Measurements from ENCODE around the gene EXOC6. TPM values are rescaled to one million over a fixed set of nuclear protein-coding genes. Genes with fewer than 3 reads are reported as not detected.

EXOC6 gene
- total and polyA plus RNA-seq, 11 donors = 5.8 to 12.3 (median 9.9) TPM

GRCh38 chr10:93058139-93058538 is 209.8 kb downstream of the EXOC6 start:
- TF ChIP-seq POLR2A (IDR thresholded peaks at IDR 0.05) (no peak), CTCF (IDR thresholded peaks at IDR 0.05) (no peak)

GRCh38 chr10:93059975-93060886 is 211.9 kb downstream of the EXOC6 start, which contains the start of gene CYP26C1:
Gene CYP26C1, plus strand, starts transcription at chr10:93060798. Its CDS starts 466 bp downstream, at chr10:93061264.
- no peak for TF ChIP-seq POLR2A (IDR thresholded peaks at IDR 0.05)
- no peak for TF ChIP-seq CTCF (IDR thresholded peaks at IDR 0.05)
- WGBS, 4 donors = 25 to 47% (median 37%) methylated on average over 54 to 67 of the region's 67 CpGs
- Histone ChIP-seq H3K27ac (no peak within 1 kb of the TSS), H3K9me3 (no peaks in the 10 kb centered on the region), H3K4me1 (peaks cover 4 to 35% (median 21%) of the 10 kb centered on the region in 12 donors), H3K27me3 (peaks cover 17 to 77% (median 52%) of the 10 kb centered on the region in 9 donors), H3K4me3 (peak within 1 kb of the TSS in 2 of 12 donors; percentile 25 to 39), H3K36me3 (peaks cover 0 to 16% (median 4%) of the 10 kb centered on the region in 9 donors)
- DNase-seq (no peak), ATAC-seq (no peak)
- intact Hi-C loops (cut with DNase I) = loop anchor here in 1 of 10 donors (10.0 kb wide), 1 partner anchor 455 kb away; no protein-coding TSS in a partner anchor

More at GRCh38 chr10:93058139-93058538, 209.8 kb downstream of the EXOC6 start:
- WGBS, 4 donors = 95 to 98% (median 96%) methylated on average over 3 of the region's 3 CpGs
- H3K4me1 ChIP-seq = peaks cover 4 to 32% (median 19%) of the 10 kb centered on the region in 12 donors
- peaks cover 10 to 56% (median 32%) of the 10 kb centered on the region in 9 donors for H3K27me3 ChIP-seq
- intact Hi-C loops (cut with DNase I) = no loop called here
- H3K4me3 ChIP-seq = no peak overlapping the region
- H3K27ac ChIP-seq = no peak overlapping the region
- no peak for ATAC-seq
- no peak for DNase-seq
- peaks cover 0 to 16% (median 4%) of the 10 kb centered on the region in 9 donors for H3K36me3 ChIP-seq
- H3K9me3 ChIP-seq = no peaks in the 10 kb centered on the region

GRCh38 chr10:93060887-93061593 is 212.7 kb downstream of the EXOC6 start:
- H3K27me3 ChIP-seq = peaks cover 25 to 85% (median 58%) of the 10 kb centered on the region in 9 donors
- H3K27ac ChIP-seq = no peak overlapping the region

More at GRCh38 chr10:93060887-93061593, 212.7 kb downstream of the EXOC6 start:
- Histone ChIP-seq H3K36me3 (peaks cover 0 to 16% (median 4%) of the 10 kb centered on the region in 9 donors), H3K4me3 (no peak overlapping the region), H3K9me3 (no peaks in the 10 kb centered on the region), H3K4me1 (peaks cover 4 to 40% (median 21%) of the 10 kb centered on the region in 12 donors)
- no peak for DNase-seq
- no peak for ATAC-seq
- WGBS, 4 donors = 21 to 54% (median 33%) methylated on average over 31 to 45 of the region's 45 CpGs
- intact Hi-C loops (cut with DNase I) = loop anchor here in 1 of 10 donors (10.0 kb wide), 1 partner anchor 454 kb away; no protein-coding TSS in a partner anchor
- TF ChIP-seq CTCF (IDR thresholded peaks at IDR 0.05) (no peak), POLR2A (IDR thresholded peaks at IDR 0.05) (no peak)

All from heart left ventricle (tissue), 16 donors.